ENCODE measurements around the gene PPP1R2B.

The PPP1R2B gene

DNA sequence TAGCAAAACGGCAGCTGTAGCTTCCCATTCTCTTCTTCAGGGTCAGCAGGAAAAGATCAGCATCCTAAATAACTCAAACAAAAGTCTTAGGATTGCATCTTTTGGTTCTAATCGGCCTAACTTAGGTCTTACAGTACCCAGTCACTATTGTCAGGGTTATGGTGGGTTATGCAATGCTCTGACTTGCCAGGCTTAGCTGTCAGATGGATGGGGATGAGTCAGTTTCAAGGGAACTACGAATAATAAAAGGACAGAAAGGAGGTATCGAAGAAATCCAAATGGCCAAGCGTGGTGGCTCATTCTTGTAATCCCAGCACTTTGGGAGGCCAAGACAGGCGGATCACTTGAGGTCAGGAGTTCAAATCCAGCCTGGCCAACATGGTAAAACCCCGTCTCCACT is 46.5 kb downstream of the PPP1R2B start:
- no peak overlapping the region for H3K4me2 ChIP-seq (ENCODE audit: low read depth, low read length)
- no peaks in the 10 kb centered on the region for H4K20me1 ChIP-seq (ENCODE audit: insufficient read depth, low read length)
- H3K27ac ChIP-seq (ENCODE audit: low read length), result no peak overlapping the region
- no peaks in the 10 kb centered on the region for H3K36me3 ChIP-seq (replicated peaks; ENCODE audit: insufficient read depth, low read length)
- no peaks in the 10 kb centered on the region; the same call in 1 of the 2 replicates for H3F3A ChIP-seq (ENCODE audit: insufficient read depth, low read length)
- no peak for DNase-seq
- H2AFZ ChIP-seq (ENCODE audit: low read length), result no peak overlapping the region
- H3K9me2 ChIP-seq (replicated peaks; ENCODE audit: insufficient read depth, low read length), result no peaks in the 10 kb centered on the region
- no peaks in the 10 kb centered on the region for H3K79me2 ChIP-seq (ENCODE audit: low read length)
- TF ChIP-seq, protein P1, sequence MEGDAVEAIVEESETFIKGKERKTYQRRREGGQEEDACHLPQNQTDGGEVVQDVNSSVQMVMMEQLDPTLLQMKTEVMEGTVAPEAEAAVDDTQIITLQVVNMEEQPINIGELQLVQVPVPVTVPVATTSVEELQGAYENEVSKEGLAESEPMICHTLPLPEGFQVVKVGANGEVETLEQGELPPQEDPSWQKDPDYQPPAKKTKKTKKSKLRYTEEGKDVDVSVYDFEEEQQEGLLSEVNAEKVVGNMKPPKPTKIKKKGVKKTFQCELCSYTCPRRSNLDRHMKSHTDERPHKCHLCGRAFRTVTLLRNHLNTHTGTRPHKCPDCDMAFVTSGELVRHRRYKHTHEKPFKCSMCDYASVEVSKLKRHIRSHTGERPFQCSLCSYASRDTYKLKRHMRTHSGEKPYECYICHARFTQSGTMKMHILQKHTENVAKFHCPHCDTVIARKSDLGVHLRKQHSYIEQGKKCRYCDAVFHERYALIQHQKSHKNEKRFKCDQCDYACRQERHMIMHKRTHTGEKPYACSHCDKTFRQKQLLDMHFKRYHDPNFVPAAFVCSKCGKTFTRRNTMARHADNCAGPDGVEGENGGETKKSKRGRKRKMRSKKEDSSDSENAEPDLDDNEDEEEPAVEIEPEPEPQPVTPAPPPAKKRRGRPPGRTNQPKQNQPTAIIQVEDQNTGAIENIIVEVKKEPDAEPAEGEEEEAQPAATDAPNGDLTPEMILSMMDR (IDR thresholded peaks at IDR 0.05; ENCODE audit: low read length), result no peak
- TF ChIP-seq EZH2 (optimal IDR thresholded peaks at IDR 0.05; ENCODE audit: low read depth, low read length) (no peak), EZH2phosphoT487 (IDR thresholded peaks at IDR 0.05; ENCODE audit: low read length) (no peak)
- H3K9ac ChIP-seq (ENCODE audit: low read length), result no peak overlapping the region
- no peak overlapping the region for H3K4me3 ChIP-seq (ENCODE audit: low read length)
- no peaks in the 10 kb centered on the region for H3K27me3 ChIP-seq (replicated peaks; ENCODE audit: insufficient read depth, low read length)
- H3K4me1 ChIP-seq (ENCODE audit: low read length), result peaks cover 24% of the 10 kb centered on the region
- H3K9me3 ChIP-seq (replicated peaks; ENCODE audit: insufficient read depth, low read length), result no peaks in the 10 kb centered on the region

Measured in MM.1S (cell line).